Peyer's patch (tissue), 4 donors: ENCODE results near the gene TERT.

Source experiments
- POLR2A ChIP-seq, 2 donors: fragments of 450-650 bp; IDR thresholded peaks; one replicate each; pipeline ENCODE4 v1.5.1; 2017; ENCODE audit warnings: antibody characterized with exemption in 2 of 2, mild to moderate bottlenecking in 2 of 2, moderate library complexity in 2 of 2
- TF ChIP-seq, protein P1 (sequence below), 6 experiments: fragments of 450-650 bp in 4 of 6; fragments of 200-600 bp in 2 of 6; sonication (generic) in 1 of 6; IDR thresholded peaks; one replicate each; pipeline ENCODE4 v1.5.1; 2017 to 2019; ENCODE audit warnings: antibody characterized with exemption in 6 of 6, mild to moderate bottlenecking in 3 of 6, moderate library complexity in 1 of 6

DNA sequence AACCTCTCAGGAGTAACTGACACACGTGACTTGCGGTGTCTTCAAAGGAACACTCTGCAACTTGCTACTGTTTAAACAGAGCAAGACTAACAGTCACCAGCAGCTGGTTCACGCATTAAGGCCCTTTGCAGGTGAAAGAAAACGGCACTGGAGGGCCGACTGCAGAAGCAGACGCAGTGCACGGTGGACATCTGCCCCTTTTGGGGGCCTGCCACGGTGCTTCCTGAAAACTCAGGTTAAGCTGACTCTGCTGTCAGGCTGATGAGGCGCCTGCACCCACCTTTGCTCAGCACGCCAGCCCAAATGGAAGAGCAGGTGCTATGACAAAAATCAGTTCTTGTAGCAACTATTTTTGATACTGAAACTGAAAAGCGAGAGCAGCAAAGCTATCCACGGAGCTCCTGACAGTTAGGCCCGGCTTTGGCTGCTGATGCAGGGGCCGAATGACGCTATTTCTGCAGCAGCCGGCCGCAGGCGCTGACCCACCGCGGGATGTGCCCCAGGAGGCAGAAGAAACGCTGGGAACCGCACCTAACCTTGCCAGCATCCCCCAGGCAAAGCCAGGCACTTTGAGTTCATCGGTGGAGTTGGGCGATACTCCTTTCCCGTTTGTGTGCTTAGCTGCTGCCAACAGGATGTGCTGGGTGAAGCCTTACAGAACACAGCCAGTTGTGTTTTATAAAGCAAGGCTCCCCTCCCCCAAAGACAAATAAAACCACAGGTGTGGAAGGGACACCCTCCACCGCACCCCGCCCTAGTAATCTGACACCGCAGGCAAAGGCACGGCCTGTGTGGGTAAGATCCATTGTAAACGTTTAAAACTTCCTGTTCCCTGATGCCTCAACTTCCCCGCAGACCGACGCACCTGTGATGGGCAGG is 21.1 kb upstream of the TERT start:
- TF ChIP-seq, protein P1, sequence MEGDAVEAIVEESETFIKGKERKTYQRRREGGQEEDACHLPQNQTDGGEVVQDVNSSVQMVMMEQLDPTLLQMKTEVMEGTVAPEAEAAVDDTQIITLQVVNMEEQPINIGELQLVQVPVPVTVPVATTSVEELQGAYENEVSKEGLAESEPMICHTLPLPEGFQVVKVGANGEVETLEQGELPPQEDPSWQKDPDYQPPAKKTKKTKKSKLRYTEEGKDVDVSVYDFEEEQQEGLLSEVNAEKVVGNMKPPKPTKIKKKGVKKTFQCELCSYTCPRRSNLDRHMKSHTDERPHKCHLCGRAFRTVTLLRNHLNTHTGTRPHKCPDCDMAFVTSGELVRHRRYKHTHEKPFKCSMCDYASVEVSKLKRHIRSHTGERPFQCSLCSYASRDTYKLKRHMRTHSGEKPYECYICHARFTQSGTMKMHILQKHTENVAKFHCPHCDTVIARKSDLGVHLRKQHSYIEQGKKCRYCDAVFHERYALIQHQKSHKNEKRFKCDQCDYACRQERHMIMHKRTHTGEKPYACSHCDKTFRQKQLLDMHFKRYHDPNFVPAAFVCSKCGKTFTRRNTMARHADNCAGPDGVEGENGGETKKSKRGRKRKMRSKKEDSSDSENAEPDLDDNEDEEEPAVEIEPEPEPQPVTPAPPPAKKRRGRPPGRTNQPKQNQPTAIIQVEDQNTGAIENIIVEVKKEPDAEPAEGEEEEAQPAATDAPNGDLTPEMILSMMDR (IDR thresholded peaks at IDR 0.05), result no peak
- TF ChIP-seq POLR2A (IDR thresholded peaks at IDR 0.05), result peak; percentile 20 to 33
